SK-N-SH (cell line): ENCODE measurements around the gene SMYD3. TPM values are rescaled to one million over a fixed set of nuclear protein-coding genes. Genes with fewer than 3 reads are reported as not detected.

Experiments used
- CTCF ChIA-PET: fragments of 300-600, 350-600 bp; formaldehyde crosslinking; extraction: SDS; loops from one replicate; lab custom pipeline; 2021; lab: Yijun Ruan, JAX
- POLR2A ChIA-PET: fragments of 350-600 bp; sonication (Branson Sonifier 250); formaldehyde crosslinking; extraction: SDS; loops from one replicate; lab custom pipeline; 2020; ENCODE audit warnings: antibody characterized with exemption, inconsistent platforms; lab: Yijun Ruan, JAX
- DNase-seq: peaks from one replicate; pipeline ENCODE4 v3.0.0; 2012
- H2AFZ ChIP-seq: fragments of 200-600 bp; sonication (generic); 2 replicates; pipeline ENCODE4 v1.8.1; 2016; ENCODE audit warnings: antibody characterized with exemption, mild to moderate bottlenecking, low read depth
- H3F3A ChIP-seq: fragments of 200-600 bp; sonication (generic); replicated peaks from 2 replicates; pipeline ENCODE3; 2016; ENCODE audit warnings: antibody characterized with exemption, mild to moderate bottlenecking; ENCODE audit not compliant: insufficient read depth
- H3K27ac ChIP-seq, 2 experiments: fragments of 200-500 bp in 1 of 2; fragments of 200-600 bp in 1 of 2; sonication (Bioruptor generic) in 1 of 2; sonication (generic), shearing (Covaris generic) in 1 of 2; 2 replicates each; pipeline versions ENCODE4 v1.5.1 to v1.6.1; 2014 to 2016; ENCODE audit warnings: low read depth in 2 of 2, inconsistent platforms in 1 of 2, low read length in 1 of 2, mild to moderate bottlenecking in 1 of 2, mixed read lengths in 1 of 2
- H3K27me3 ChIP-seq: fragments of 200-600 bp; sonication (generic), shearing (Covaris generic); 2 replicates; pipeline ENCODE4 v1.6.1; 2016; ENCODE audit warnings: mixed run types; ENCODE audit not compliant: insufficient read depth
- H3K36me3 ChIP-seq, 2 experiments: fragments of 200-500 bp in 1 of 2; fragments of 200-600 bp in 1 of 2; sonication (Bioruptor generic) in 1 of 2; sonication (generic) in 1 of 2; replicated peaks in 1 of 2; 2 replicates each; pipeline versions ENCODE3 to v1.5.1; 2014 to 2016; ENCODE audit warnings: low read length in 1 of 2, mild to moderate bottlenecking in 1 of 2; ENCODE audit not compliant: insufficient read depth in 2 of 2, control insufficient read depth in 1 of 2
- H3K4me1 ChIP-seq, 2 experiments: fragments of 200-500 bp in 1 of 2; fragments of 200-600 bp in 1 of 2; sonication (Bioruptor generic) in 1 of 2; sonication (generic), shearing (Covaris generic) in 1 of 2; 2 replicates each; pipeline versions ENCODE4 v1.5.1 to v1.6.1; 2014 to 2016; ENCODE audit warnings: low read depth in 1 of 2, low read length in 1 of 2, mixed run types in 1 of 2; ENCODE audit not compliant: insufficient read depth in 2 of 2, control insufficient read depth in 1 of 2
- H3K4me2 ChIP-seq: fragments of 200-600 bp; sonication (generic), shearing (Covaris generic); 2 replicates; pipeline ENCODE4 v1.6.1; 2017; ENCODE audit warnings: mixed run types
- H3K4me3 ChIP-seq, 2 experiments: fragments of 200-500 bp in 1 of 2; fragments of 200-600 bp in 1 of 2; sonication (Bioruptor generic) in 1 of 2; sonication (generic), shearing (Covaris generic) in 1 of 2; 2 replicates each; pipeline versions ENCODE4 v1.5.1 to v1.8.1; 2014 to 2016; ENCODE audit warnings: low read depth in 2 of 2, inconsistent platforms in 1 of 2, low read length in 1 of 2, mild to moderate bottlenecking in 1 of 2, mixed read lengths in 1 of 2, moderate library complexity in 1 of 2
- H3K79me2 ChIP-seq: fragments of 200-600 bp; sonication (generic); 2 replicates; pipeline ENCODE4 v1.8.1; 2017; ENCODE audit warnings: mild to moderate bottlenecking; ENCODE audit not compliant: insufficient read depth
- H3K9ac ChIP-seq: fragments of 200-600 bp; sonication (generic); 2 replicates; pipeline ENCODE4 v1.6.1; 2017; ENCODE audit warnings: mixed run types
- H3K9me2 ChIP-seq: fragments of 200-600 bp; sonication (generic); 2 replicates; pipeline ENCODE4 v1.6.1; 2017; ENCODE audit warnings: mixed run types
- H3K9me3 ChIP-seq: fragments of 200-600 bp; sonication (generic); 2 replicates; pipeline ENCODE4 v1.6.1; 2017; ENCODE audit warnings: mixed run types, mild to moderate bottlenecking, moderate library complexity
- H4K20me1 ChIP-seq: fragments of 200-600 bp; sonication (generic); 2 replicates; pipeline ENCODE4 v1.6.1; 2017; ENCODE audit warnings: mild to moderate bottlenecking, mixed run types; ENCODE audit not compliant: insufficient read depth
- ELF1 ChIP-seq: IDR thresholded peaks from 2 replicates; pipeline ENCODE4 v1.4.0; 2012
- FOSL2 ChIP-seq: IDR thresholded peaks from 2 replicates; pipeline ENCODE4 v1.4.0; 2012; ENCODE audit warnings: low read depth, mild to moderate bottlenecking, moderate library complexity, borderline replicate concordance
- GATA2 ChIP-seq: sonication (generic); formaldehyde crosslinking; IDR thresholded peaks from 2 replicates; pipeline ENCODE4 v1.5.0; 2020; ENCODE audit warnings: mild to moderate bottlenecking, missing genetic modification reagents
- MEF2A ChIP-seq: IDR thresholded peaks from 2 replicates; pipeline ENCODE4 v1.4.0; 2012; ENCODE audit warnings: low read depth, borderline replicate concordance
- MXI1 ChIP-seq: IDR thresholded peaks from 2 replicates; pipeline ENCODE4 v1.6.1; 2012; ENCODE audit warnings: mild to moderate bottlenecking, low read depth, low read length, improper control_type of control experiment
- NFIC ChIP-seq: IDR thresholded peaks from 2 replicates; pipeline ENCODE4 v1.4.0; 2012; ENCODE audit warnings: borderline replicate concordance
- POLR2AphosphoS5 ChIP-seq: IDR thresholded peaks from 2 replicates; pipeline ENCODE4 v1.6.1; 2012; ENCODE audit warnings: low read depth, low read length
- RAD21 ChIP-seq: IDR thresholded peaks from 2 replicates; pipeline ENCODE4 v1.6.1; 2012; ENCODE audit warnings: mild to moderate bottlenecking, low read length
- RCOR1 ChIP-seq: fragments of 150-350 bp; IDR thresholded peaks from 2 replicates; pipeline ENCODE4 v1.6.1; 2017; ENCODE audit warnings: antibody characterized with exemption, low read length
- RXRA ChIP-seq: IDR thresholded peaks from 2 replicates; pipeline ENCODE4 v1.4.0; 2012; ENCODE audit warnings: low read depth, mild to moderate bottlenecking, borderline replicate concordance
- TAF1 ChIP-seq: IDR thresholded peaks from 2 replicates; pipeline ENCODE4 v1.6.1; 2012; ENCODE audit warnings: low read depth, mild to moderate bottlenecking, low read length, moderate library complexity, borderline replicate concordance
- YY1 ChIP-seq: IDR thresholded peaks from 2 replicates; pipeline ENCODE4 v1.4.0; 2012; ENCODE audit warnings: low read depth, mild to moderate bottlenecking
- polyA plus RNA-seq, 3 experiments: library from polyadenylated mRNA; depleted of rRNA; stranded (reverse); fragments of >200 nt; gene quantifications; 2 replicates each; pipeline ENCODE4 v1.2.3, GENCODE V29; 2012
- TF ChIP-seq, protein P1 (sequence below): IDR thresholded peaks from 2 replicates; pipeline ENCODE4 v1.4.0; 2012; ENCODE audit warnings: low read depth, borderline replicate concordance
- TF ChIP-seq, protein P2 (sequence below): fragments of 200-600 bp; sonication (generic); IDR thresholded peaks from 2 replicates; pipeline ENCODE4 v1.6.1; 2017; ENCODE audit warnings: antibody characterized with exemption, mild to moderate bottlenecking, moderate library complexity
- TF ChIP-seq, protein P3 (sequence below): IDR thresholded peaks from 2 replicates; pipeline ENCODE4 v1.4.0; 2012; ENCODE audit warnings: low read depth
- TF ChIP-seq, protein P4 (sequence below): IDR thresholded peaks from 2 replicates; pipeline ENCODE4 v1.6.1; 2012; ENCODE audit warnings: mild to moderate bottlenecking, low read depth, low read length, moderate library complexity

Gene SMYD3
- polyA plus RNA-seq, 1 of the 3 experiments (the other 2 are of a cell fraction), result 31.4 TPM

GRCh38 chr1:245915406-245915805 is 591.7 kb downstream of the SMYD3 start (continued):
- TF ChIP-seq, protein P1, sequence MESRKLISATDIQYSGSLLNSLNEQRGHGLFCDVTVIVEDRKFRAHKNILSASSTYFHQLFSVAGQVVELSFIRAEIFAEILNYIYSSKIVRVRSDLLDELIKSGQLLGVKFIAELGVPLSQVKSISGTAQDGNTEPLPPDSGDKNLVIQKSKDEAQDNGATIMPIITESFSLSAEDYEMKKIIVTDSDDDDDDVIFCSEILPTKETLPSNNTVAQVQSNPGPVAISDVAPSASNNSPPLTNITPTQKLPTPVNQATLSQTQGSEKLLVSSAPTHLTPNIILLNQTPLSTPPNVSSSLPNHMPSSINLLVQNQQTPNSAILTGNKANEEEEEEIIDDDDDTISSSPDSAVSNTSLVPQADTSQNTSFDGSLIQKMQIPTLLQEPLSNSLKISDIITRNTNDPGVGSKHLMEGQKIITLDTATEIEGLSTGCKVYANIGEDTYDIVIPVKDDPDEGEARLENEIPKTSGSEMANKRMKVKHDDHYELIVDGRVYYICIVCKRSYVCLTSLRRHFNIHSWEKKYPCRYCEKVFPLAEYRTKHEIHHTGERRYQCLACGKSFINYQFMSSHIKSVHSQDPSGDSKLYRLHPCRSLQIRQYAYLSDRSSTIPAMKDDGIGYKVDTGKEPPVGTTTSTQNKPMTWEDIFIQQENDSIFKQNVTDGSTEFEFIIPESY, result no peak
- TF ChIP-seq MEF2A, result no peak
- TF ChIP-seq, protein P2, sequence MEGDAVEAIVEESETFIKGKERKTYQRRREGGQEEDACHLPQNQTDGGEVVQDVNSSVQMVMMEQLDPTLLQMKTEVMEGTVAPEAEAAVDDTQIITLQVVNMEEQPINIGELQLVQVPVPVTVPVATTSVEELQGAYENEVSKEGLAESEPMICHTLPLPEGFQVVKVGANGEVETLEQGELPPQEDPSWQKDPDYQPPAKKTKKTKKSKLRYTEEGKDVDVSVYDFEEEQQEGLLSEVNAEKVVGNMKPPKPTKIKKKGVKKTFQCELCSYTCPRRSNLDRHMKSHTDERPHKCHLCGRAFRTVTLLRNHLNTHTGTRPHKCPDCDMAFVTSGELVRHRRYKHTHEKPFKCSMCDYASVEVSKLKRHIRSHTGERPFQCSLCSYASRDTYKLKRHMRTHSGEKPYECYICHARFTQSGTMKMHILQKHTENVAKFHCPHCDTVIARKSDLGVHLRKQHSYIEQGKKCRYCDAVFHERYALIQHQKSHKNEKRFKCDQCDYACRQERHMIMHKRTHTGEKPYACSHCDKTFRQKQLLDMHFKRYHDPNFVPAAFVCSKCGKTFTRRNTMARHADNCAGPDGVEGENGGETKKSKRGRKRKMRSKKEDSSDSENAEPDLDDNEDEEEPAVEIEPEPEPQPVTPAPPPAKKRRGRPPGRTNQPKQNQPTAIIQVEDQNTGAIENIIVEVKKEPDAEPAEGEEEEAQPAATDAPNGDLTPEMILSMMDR, result no peak

DNA sequence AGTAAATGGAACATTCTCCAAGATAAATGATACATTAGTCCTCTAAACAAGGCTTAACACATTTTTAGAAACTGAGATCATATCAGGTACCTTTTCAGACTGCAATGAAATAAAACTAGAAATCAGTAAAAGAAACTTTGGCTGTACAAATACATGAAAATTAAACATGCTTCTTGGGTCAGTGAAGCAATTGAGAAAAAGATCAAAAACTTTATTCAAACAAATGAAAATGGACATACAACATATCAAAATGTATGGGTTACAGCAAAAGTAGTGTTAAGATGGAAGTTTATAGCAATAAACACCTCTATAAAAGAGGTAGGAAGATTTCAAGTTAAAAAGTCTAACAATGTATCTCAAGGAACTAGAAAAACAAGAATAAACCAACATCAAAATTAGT is 598.5 kb downstream of the SMYD3 start:
- H3F3A ChIP-seq, result no peaks in the 10 kb centered on the region
- no peaks in the 10 kb centered on the region for H3K79me2 ChIP-seq
- H2AFZ ChIP-seq, result no peak overlapping the region
- no peaks in the 10 kb centered on the region for H3K4me1 ChIP-seq
- CTCF ChIA-PET, result interaction anchor here (0.6 kb wide), 1 partner anchor 626 kb away, joined by 3 read pairs; no protein-coding TSS in a partner anchor
- no peak overlapping the region for H3K4me2 ChIP-seq
- POLR2A ChIA-PET, result no interaction called here
- no peaks in the 10 kb centered on the region for H3K27me3 ChIP-seq
- no peaks in the 10 kb centered on the region for H3K9me2 ChIP-seq
- no peaks in the 10 kb centered on the region for H3K36me3 ChIP-seq
- no peak overlapping the region for H3K4me3 ChIP-seq
- TF ChIP-seq FOSL2 (no peak), RAD21 (no peak), POLR2AphosphoS5 (no peak), MEF2A (no peak), MXI1 (no peak), YY1 (no peak), RCOR1 (no peak), GATA2 (CRISPR knock-in tag) (no peak), RXRA (no peak), TAF1 (no peak), ELF1 (no peak), NFIC (no peak)
- TF ChIP-seq, protein P1, result no peak
- TF ChIP-seq, protein P3, sequence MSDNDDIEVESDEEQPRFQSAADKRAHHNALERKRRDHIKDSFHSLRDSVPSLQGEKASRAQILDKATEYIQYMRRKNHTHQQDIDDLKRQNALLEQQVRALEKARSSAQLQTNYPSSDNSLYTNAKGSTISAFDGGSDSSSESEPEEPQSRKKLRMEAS, result no peak
- TF ChIP-seq, protein P4, sequence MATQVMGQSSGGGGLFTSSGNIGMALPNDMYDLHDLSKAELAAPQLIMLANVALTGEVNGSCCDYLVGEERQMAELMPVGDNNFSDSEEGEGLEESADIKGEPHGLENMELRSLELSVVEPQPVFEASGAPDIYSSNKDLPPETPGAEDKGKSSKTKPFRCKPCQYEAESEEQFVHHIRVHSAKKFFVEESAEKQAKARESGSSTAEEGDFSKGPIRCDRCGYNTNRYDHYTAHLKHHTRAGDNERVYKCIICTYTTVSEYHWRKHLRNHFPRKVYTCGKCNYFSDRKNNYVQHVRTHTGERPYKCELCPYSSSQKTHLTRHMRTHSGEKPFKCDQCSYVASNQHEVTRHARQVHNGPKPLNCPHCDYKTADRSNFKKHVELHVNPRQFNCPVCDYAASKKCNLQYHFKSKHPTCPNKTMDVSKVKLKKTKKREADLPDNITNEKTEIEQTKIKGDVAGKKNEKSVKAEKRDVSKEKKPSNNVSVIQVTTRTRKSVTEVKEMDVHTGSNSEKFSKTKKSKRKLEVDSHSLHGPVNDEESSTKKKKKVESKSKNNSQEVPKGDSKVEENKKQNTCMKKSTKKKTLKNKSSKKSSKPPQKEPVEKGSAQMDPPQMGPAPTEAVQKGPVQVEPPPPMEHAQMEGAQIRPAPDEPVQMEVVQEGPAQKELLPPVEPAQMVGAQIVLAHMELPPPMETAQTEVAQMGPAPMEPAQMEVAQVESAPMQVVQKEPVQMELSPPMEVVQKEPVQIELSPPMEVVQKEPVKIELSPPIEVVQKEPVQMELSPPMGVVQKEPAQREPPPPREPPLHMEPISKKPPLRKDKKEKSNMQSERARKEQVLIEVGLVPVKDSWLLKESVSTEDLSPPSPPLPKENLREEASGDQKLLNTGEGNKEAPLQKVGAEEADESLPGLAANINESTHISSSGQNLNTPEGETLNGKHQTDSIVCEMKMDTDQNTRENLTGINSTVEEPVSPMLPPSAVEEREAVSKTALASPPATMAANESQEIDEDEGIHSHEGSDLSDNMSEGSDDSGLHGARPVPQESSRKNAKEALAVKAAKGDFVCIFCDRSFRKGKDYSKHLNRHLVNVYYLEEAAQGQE, result no peak
- H3K9ac ChIP-seq, result no peak overlapping the region
- no peaks in the 10 kb centered on the region for H3K9me3 ChIP-seq
- H3K27ac ChIP-seq, result no peak overlapping the region
- no peaks in the 10 kb centered on the region for H4K20me1 ChIP-seq
- DNase-seq, result no peak
